Ishikawa (cell line): ENCODE measurements around the gene DYNLT5.

Experiments
- EP300 ChIP-seq: IDR thresholded peaks from 2 replicates; pipeline ENCODE4 v1.6.1; 2012; ENCODE audit warnings: borderline replicate concordance
- RAD21 ChIP-seq: IDR thresholded peaks from 2 replicates; pipeline ENCODE4 v1.6.1; 2012; ENCODE audit warnings: low read depth
- REST ChIP-seq: IDR thresholded peaks from 2 replicates; pipeline ENCODE4 v1.6.1; 2012; ENCODE audit warnings: low read depth, mild to moderate bottlenecking
- TAF1 ChIP-seq: IDR thresholded peaks from 2 replicates; pipeline ENCODE4 v1.6.1; 2012; ENCODE audit warnings: low read depth, mild to moderate bottlenecking
- TCF12 ChIP-seq: IDR thresholded peaks from 2 replicates; pipeline ENCODE4 v1.6.1; 2012; ENCODE audit warnings: low read depth
- YY1 ChIP-seq: IDR thresholded peaks from 2 replicates; pipeline ENCODE4 v1.6.1; 2012; ENCODE audit warnings: low read depth
- ZBTB7A ChIP-seq: IDR thresholded peaks from 2 replicates; pipeline ENCODE4 v1.6.1; 2012; ENCODE audit warnings: low read depth

- no peak for TF ChIP-seq YY1
- TF ChIP-seq RAD21: peak; percentile 29
- no peak for TF ChIP-seq TAF1
- no peak for TF ChIP-seq REST
- TF ChIP-seq ZBTB7A: no peak
- TF ChIP-seq TCF12: no peak
- no peak for TF ChIP-seq EP300
These were observed 40.8 kb upstream of the DYNLT5 start for GRCh38 chr1:66711420-66711819.
